Measurements from ENCODE around the gene ST6GALNAC6.

The ST6GALNAC6 gene

GRCh38 chr9:127857278-127857677, 42.1 kb downstream of the ST6GALNAC6 start:
- no peak overlapping the region for H3K4me3 ChIP-seq (ENCODE audit: low read depth, low read length)
- DNase-seq: no peak
- no peaks in the 10 kb centered on the region for H3K36me3 ChIP-seq
- H3K27me3 ChIP-seq (ENCODE audit: insufficient read depth, low read depth, severe bottlenecking): no peaks in the 10 kb centered on the region
- H3K27ac ChIP-seq: peak overlapping the region; percentile 81
- H3K9me3 ChIP-seq (ENCODE audit: severe bottlenecking): no peaks in the 10 kb centered on the region
- TF ChIP-seq, protein P1, sequence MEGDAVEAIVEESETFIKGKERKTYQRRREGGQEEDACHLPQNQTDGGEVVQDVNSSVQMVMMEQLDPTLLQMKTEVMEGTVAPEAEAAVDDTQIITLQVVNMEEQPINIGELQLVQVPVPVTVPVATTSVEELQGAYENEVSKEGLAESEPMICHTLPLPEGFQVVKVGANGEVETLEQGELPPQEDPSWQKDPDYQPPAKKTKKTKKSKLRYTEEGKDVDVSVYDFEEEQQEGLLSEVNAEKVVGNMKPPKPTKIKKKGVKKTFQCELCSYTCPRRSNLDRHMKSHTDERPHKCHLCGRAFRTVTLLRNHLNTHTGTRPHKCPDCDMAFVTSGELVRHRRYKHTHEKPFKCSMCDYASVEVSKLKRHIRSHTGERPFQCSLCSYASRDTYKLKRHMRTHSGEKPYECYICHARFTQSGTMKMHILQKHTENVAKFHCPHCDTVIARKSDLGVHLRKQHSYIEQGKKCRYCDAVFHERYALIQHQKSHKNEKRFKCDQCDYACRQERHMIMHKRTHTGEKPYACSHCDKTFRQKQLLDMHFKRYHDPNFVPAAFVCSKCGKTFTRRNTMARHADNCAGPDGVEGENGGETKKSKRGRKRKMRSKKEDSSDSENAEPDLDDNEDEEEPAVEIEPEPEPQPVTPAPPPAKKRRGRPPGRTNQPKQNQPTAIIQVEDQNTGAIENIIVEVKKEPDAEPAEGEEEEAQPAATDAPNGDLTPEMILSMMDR (IDR thresholded peaks at IDR 0.05; ENCODE audit: low read depth, low read length): no peak

GRCh38 chr9:127856729-127857116, 42.7 kb downstream of the ST6GALNAC6 start:
- Histone ChIP-seq H3K4me3 (ENCODE audit: low read depth, low read length) (no peak overlapping the region), H3K36me3 (no peaks in the 10 kb centered on the region), H3K27me3 (ENCODE audit: insufficient read depth, low read depth, severe bottlenecking) (no peaks in the 10 kb centered on the region), H3K9me3 (ENCODE audit: severe bottlenecking) (no peaks in the 10 kb centered on the region), H3K27ac (peak overlapping the region; percentile 81)
- DNase-seq: peak; percentile 35
- TF ChIP-seq, protein P1 (IDR thresholded peaks at IDR 0.05; ENCODE audit: low read depth, low read length): no peak

DNA sequence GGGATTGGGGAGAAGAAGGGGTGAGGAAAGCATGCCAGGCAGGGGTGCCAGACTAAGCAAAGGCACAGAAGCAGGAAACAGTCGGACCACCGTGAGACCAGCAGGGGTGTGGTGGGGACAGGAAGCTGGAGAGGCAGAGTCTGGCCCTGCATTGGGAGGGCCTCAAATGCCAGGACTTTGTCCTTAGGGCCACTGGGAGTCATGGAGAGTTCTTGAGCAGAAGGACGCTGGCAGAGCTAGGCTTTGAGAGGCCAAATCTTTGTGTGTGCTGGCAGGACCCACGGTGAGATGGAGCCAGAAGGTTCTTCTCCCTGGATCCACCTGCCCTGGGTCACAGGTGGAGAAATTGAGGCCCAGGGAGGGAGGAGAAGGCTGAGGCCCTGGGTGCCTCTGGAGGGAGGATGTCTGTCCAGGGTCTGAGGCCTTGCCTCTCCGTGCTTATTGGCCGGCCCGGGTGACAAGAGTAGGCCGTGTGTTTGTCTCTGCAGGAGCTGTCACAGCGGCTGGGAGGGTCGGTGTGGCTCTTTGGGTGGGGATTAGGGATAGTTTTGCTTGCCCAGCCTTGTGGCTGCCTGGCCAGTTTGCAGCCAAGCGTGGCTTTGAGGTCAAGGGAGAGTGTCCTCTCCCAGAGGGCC, 43.2 kb downstream of the ST6GALNAC6 start:
- DNase-seq: peak; percentile 68
- peak overlapping the region; percentile 81 for H3K27ac ChIP-seq
- H3K36me3 ChIP-seq: no peaks in the 10 kb centered on the region
- H3K9me3 ChIP-seq (ENCODE audit: severe bottlenecking): no peaks in the 10 kb centered on the region
- TF ChIP-seq, protein P1 (IDR thresholded peaks at IDR 0.05; ENCODE audit: low read depth, low read length): no peak
- H3K4me3 ChIP-seq (ENCODE audit: low read depth, low read length): no peak overlapping the region
- H3K27me3 ChIP-seq (ENCODE audit: insufficient read depth, low read depth, severe bottlenecking): no peaks in the 10 kb centered on the region

DNA sequence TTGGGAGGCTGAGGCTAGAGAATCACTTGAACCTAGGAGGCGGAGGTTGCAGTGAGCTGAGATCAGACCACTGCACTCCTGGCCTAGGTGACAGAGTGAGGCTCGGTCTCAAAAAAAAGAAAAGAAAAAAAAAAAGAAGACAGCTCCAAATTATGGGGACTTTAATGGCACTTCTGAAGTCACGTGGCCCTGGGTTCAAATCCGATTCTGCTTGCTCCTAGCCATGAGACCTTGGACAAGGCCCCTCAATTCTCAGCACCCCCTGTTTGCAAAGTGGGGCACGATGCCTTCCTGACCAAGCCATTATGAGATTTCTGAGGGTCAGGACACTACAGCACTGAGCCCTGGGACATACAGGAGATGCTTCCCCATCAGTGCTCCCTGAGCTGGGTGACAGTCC, 43.9 kb downstream of the ST6GALNAC6 start:
- TF ChIP-seq, protein P1 (IDR thresholded peaks at IDR 0.05; ENCODE audit: low read depth, low read length): no peak
- no peaks in the 10 kb centered on the region for H3K36me3 ChIP-seq
- H3K9me3 ChIP-seq (ENCODE audit: severe bottlenecking): peaks cover 2% of the 10 kb centered on the region
- H3K27ac ChIP-seq: peak overlapping the region; percentile 81
- DNase-seq: no peak
- no peaks in the 10 kb centered on the region for H3K27me3 ChIP-seq (ENCODE audit: insufficient read depth, low read depth, severe bottlenecking)
- H3K4me3 ChIP-seq (ENCODE audit: low read depth, low read length): no peak overlapping the region

- H3K27ac ChIP-seq: peak overlapping the region; percentile 40
- H3K9me3 ChIP-seq (ENCODE audit: severe bottlenecking): peaks cover 8% of the 10 kb centered on the region
- DNase-seq: no peak
- TF ChIP-seq, protein P1 (IDR thresholded peaks at IDR 0.05; ENCODE audit: low read depth, low read length): no peak
- no peak overlapping the region for H3K4me3 ChIP-seq (ENCODE audit: low read depth, low read length)
- H3K27me3 ChIP-seq (ENCODE audit: insufficient read depth, low read depth, severe bottlenecking): no peaks in the 10 kb centered on the region
- H3K36me3 ChIP-seq: no peaks in the 10 kb centered on the region
Measured at GRCh38 chr9:127854960-127855359, 44.4 kb downstream of the ST6GALNAC6 start.
